ENCODE measurements around the gene HIGD1C.

The HIGD1C gene

DNA sequence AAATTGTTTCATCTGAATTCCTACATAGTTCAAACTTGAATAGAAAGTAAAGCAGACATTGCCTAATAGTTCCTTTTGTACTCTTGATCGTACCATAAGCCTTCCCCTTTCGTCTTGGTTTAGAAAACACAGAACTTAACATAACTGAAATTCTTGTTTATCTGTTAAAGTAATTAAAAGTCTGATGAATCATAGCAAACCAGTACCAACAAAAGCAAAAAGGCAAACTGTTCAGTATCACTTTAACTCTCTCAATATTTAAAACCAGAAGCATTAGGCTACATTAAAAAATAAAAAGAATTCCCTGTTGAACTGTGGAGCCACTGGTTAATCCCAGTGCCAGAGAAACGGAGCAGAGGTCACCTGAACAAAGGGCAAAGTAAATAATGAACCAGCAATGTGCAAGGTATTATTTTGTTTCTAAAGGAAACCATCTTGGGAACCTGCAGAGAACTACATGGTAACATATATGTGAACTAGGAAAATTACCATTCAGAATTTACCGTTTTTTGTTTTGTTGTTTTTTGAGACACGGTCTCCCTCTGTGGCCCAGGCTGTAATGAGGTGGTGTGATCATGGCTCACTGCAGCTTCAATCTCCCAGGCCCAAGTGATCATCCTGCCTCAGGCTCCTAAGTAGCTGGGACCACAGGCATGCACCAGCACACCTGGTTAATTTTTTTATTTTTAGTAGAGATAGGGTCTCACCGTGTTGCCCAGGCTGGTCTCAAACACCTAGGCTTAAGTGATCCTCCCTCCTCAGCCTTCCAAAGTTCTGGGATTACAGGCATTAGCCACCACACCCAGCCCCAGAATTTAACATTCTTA lies 17.1 kb upstream of the HIGD1C start:
- TF ChIP-seq, protein P1, sequence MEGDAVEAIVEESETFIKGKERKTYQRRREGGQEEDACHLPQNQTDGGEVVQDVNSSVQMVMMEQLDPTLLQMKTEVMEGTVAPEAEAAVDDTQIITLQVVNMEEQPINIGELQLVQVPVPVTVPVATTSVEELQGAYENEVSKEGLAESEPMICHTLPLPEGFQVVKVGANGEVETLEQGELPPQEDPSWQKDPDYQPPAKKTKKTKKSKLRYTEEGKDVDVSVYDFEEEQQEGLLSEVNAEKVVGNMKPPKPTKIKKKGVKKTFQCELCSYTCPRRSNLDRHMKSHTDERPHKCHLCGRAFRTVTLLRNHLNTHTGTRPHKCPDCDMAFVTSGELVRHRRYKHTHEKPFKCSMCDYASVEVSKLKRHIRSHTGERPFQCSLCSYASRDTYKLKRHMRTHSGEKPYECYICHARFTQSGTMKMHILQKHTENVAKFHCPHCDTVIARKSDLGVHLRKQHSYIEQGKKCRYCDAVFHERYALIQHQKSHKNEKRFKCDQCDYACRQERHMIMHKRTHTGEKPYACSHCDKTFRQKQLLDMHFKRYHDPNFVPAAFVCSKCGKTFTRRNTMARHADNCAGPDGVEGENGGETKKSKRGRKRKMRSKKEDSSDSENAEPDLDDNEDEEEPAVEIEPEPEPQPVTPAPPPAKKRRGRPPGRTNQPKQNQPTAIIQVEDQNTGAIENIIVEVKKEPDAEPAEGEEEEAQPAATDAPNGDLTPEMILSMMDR (IDR thresholded peaks at IDR 0.05): no peak
- TF ChIP-seq ZFX (IDR thresholded peaks at IDR 0.05; ENCODE audit: borderline replicate concordance): no peak
- peak overlapping the region; percentile 74 for H3K27ac ChIP-seq

DNA sequence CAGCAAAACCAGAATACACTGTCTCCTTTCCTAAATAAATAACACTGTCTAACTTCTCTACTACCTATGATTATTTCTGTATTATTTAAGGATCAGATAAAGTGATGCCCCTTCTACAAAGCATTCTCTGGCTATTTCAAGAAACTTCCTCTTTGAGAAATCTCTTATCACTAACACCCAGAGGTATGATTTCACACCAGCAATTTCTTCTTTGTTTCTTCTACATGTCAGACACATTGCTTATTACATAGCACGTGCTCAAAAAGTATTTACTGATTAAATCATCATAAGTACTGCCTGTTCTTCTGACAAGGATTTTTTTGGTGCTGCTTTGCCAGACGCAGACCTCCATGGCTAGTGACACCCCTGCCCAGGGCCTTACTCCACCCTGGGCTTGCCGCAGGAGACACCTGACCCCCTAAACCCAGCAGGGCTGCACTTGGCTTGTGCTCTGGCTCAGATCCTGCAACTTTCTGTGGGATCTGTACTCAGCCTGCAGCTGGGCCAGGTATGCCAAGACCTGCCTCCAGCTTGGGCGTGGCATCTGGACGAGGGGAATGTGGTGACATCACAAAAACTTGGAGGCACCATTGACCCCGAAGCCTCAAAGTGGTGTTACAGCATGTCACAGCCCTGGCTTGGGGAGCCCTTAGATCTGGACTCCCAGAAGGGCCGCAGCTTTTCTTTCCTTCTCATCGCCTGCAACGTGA lies 15.4 kb upstream of the HIGD1C start:
- TF ChIP-seq, protein P1 (IDR thresholded peaks at IDR 0.05): no peak
- no peak for TF ChIP-seq ZFX (IDR thresholded peaks at IDR 0.05; ENCODE audit: borderline replicate concordance)
- H3K27ac ChIP-seq: no peak overlapping the region

DNA sequence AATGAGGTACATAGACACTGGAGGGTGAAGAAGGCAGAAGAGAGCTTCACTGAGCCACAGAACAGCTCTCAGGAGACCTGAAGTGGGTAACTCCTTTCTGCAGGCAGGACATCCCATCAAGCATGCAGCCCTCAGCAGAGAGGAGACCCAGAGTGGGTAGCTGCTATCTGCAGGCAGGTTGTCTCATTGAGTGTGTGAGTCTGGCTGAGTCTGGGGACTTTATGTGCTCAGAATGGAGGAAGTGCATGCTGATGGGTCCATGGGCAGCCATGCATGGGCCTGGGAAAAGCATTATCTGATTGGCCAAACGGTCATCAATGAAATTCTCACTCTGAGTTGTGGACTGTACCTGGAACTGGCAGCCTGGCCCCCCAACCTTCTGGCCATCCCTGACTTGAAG lies 14.7 kb upstream of the HIGD1C start:
- H3K27ac ChIP-seq: no peak overlapping the region
- TF ChIP-seq ZFX (IDR thresholded peaks at IDR 0.05; ENCODE audit: borderline replicate concordance): no peak

DNA sequence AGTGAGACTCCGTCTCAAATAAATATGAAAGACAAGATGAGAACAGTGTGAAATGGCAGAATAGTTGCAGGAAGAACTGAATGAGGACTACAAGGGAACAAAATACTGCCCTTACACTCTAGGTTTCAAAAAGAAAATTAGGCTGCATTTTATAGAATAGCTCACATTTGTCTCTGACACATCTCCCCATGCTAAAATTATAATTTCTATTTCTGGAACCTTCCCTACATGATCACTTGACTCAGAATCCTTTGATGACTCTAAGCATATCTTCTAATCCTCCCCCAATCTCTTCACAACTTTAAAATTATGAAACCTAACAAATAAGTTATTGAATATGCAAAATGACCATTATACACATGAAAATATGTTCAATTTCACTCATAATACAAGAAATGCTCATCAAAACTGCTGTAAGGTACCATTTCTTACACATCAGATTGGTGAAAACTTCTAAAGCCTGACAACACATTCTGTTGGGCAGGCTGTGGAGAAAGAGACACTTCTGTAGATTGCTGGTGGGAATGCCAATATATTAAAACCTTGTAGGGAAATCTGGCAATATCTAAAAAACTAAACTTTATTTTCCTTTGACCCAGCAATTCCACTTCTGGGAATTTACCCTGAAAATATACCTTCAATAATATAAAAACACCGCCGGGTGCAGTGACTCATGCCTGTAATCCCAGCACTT lies 4.3 kb upstream of the HIGD1C start:
- TF ChIP-seq, protein P1 (IDR thresholded peaks at IDR 0.05): no peak
- no peak for TF ChIP-seq ZFX (IDR thresholded peaks at IDR 0.05; ENCODE audit: borderline replicate concordance)

DNA sequence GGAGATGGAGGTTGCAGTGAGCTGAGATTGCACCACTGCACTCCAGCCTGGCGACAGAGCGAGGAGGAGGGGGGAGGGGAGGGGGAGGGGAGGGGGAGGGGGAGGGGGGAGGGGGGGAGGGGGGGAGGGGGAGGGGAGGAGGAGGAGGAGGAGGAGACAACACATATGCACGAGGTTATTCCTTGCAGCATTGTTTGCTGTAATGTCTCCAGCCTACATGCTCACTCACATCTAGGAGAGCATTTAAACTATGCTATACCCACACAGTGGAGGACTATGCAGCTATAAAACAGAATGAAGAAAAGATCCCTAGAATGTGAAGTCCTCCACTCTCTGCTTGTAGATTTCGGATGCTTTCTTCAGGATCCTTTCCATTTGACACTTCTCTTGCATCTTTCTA lies 3.5 kb upstream of the HIGD1C start:
- TF ChIP-seq, protein P1 (IDR thresholded peaks at IDR 0.05): no peak
- no peak for TF ChIP-seq ZFX (IDR thresholded peaks at IDR 0.05; ENCODE audit: borderline replicate concordance)
- H3K27ac ChIP-seq: no peak overlapping the region

More for the DNA sequence above, 4.3 kb upstream of the HIGD1C start:
- H3K27ac ChIP-seq: no peak overlapping the region

DNA sequence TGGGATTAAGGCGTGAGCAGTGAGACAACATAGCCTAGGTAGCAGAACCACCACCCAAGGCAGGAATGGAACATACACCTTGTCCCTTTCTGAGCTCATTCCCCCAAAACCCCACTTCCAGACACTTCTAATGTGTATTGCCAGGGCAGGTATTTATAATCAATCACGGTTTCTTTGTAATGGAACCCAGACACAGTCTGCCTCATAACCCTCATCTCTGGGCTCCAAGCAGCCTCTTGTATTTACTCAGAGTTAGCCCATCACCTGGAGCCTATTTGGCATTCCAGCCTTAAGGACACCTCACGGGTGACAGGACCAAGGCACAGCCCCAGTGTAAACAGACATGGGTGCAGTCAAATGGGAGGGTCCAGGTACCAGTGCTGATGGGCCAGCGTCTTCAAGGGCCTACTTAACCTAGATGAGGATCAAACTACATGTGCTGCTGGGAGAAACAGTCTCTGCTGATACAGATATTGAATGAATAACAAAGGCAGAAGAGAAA lies 2.5 kb upstream of the HIGD1C start:
- no peak overlapping the region for H3K27ac ChIP-seq
- TF ChIP-seq, protein P1 (IDR thresholded peaks at IDR 0.05): no peak
- TF ChIP-seq ZFX (IDR thresholded peaks at IDR 0.05; ENCODE audit: borderline replicate concordance): no peak

DNA sequence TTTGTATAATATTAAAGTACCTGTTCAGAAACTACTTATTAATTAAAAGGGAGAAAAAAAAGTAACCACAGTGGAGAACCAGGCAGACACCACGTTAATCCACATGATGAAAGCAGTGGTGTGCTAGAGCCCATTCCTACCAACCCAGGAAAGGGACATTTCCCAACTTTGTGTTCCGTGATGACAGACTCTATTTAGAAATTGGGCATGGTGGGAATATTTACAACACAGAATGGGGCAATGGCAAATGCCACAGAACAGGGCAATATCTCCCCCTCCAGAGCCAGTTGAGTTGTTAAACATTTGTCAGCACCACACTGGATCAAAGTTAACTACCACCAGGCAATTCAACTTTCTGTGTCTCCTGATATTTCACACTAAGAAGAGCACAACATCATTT lies 1.2 kb upstream of the HIGD1C start:
- H3K27ac ChIP-seq: no peak overlapping the region
- TF ChIP-seq ZFX (IDR thresholded peaks at IDR 0.05; ENCODE audit: borderline replicate concordance): no peak
- TF ChIP-seq, protein P1 (IDR thresholded peaks at IDR 0.05): no peak
